Measurements from ENCODE around the gene TMEM151A. TPM values are rescaled to one million over a fixed set of nuclear protein-coding genes. Genes with fewer than 3 reads are reported as not detected.

TMEM151A gene
- total RNA-seq, 1 experiment from 2014 or later: 1.5 TPM

GRCh38 chr11:66330931-66331330, 39.2 kb downstream of the TMEM151A start:
- Histone ChIP-seq H3K27ac (ENCODE audit: low read depth, low read length, poor library complexity, severe bottlenecking) (no peak overlapping the region), H3K27me3 (replicated peaks; ENCODE audit: insufficient read depth, low read depth, low read length, poor library complexity) (no peaks in the 10 kb centered on the region), H3K9me3 (ENCODE audit: low read depth, low read length, poor library complexity, severe bottlenecking) (no peaks in the 10 kb centered on the region), H3K4me1 (ENCODE audit: insufficient read depth, low read length, poor library complexity, severe bottlenecking) (peaks cover 32% of the 10 kb centered on the region), H3K36me3 (ENCODE audit: insufficient read depth, low read length, poor library complexity, severe bottlenecking) (no peaks in the 10 kb centered on the region), H3K4me3 (ENCODE audit: low read depth, low read length, poor library complexity, severe bottlenecking) (no peak overlapping the region)
- no TSS peak for BruUV-seq (replicated peaks)
- TF ChIP-seq EZH2 (IDR thresholded peaks at IDR 0.05; ENCODE audit: borderline replicate concordance, low read depth, low read length, poor library complexity, severe bottlenecking): no peak
- TF ChIP-seq CTCF (conservative IDR thresholded peaks at IDR 0.05; ENCODE audit: low read depth, low read length): no peak; the same call in 1 of the 2 replicates
- intact Hi-C loops (cut with micrococcal nuclease; ENCODE audit: unreplicated experiment): no loop called here
- ChIA-PET CTCF (no interaction called here), POLR2A (ENCODE audit: low non-redundant PET) (no interaction called here)
- no peak for DNase-seq (ENCODE audit: low spot score)

GRCh38 chr11:66331542-66332370, 40.1 kb downstream of the TMEM151A start:
- no TSS peak for BruUV-seq (replicated peaks)
- no peaks in the 10 kb centered on the region for H3K9me3 ChIP-seq (ENCODE audit: low read depth, low read length, poor library complexity, severe bottlenecking)
- ChIA-PET CTCF (no interaction called here), POLR2A (ENCODE audit: low non-redundant PET) (no interaction called here)
- TF ChIP-seq EZH2 (IDR thresholded peaks at IDR 0.05; ENCODE audit: borderline replicate concordance, low read depth, low read length, poor library complexity, severe bottlenecking) (no peak), CTCF (conservative IDR thresholded peaks at IDR 0.05; ENCODE audit: low read depth, low read length) (no peak)
- H3K27me3 ChIP-seq (replicated peaks; ENCODE audit: insufficient read depth, low read depth, low read length, poor library complexity): no peaks in the 10 kb centered on the region
- H3K27ac ChIP-seq (ENCODE audit: low read depth, low read length, poor library complexity, severe bottlenecking): no peak overlapping the region
- intact Hi-C loops (cut with micrococcal nuclease; ENCODE audit: unreplicated experiment): no loop called here
- H3K4me3 ChIP-seq (ENCODE audit: low read depth, low read length, poor library complexity, severe bottlenecking): no peak overlapping the region
- peaks cover 35% of the 10 kb centered on the region for H3K4me1 ChIP-seq (ENCODE audit: insufficient read depth, low read length, poor library complexity, severe bottlenecking)
- no peak for DNase-seq (ENCODE audit: low spot score)
- no peaks in the 10 kb centered on the region for H3K36me3 ChIP-seq (ENCODE audit: insufficient read depth, low read length, poor library complexity, severe bottlenecking)

GRCh38 chr11:66332371-66333219, 40.9 kb downstream of the TMEM151A start:
- no peak for TF ChIP-seq EZH2 (IDR thresholded peaks at IDR 0.05; ENCODE audit: borderline replicate concordance, low read depth, low read length, poor library complexity, severe bottlenecking)
- no peak for TF ChIP-seq CTCF (conservative IDR thresholded peaks at IDR 0.05; ENCODE audit: low read depth, low read length)
- ChIA-PET POLR2A (ENCODE audit: low non-redundant PET) (no interaction called here), CTCF (no interaction called here)
- H3K4me1 ChIP-seq (ENCODE audit: insufficient read depth, low read length, poor library complexity, severe bottlenecking): peaks cover 35% of the 10 kb centered on the region
- H3K27me3 ChIP-seq (replicated peaks; ENCODE audit: insufficient read depth, low read depth, low read length, poor library complexity): no peaks in the 10 kb centered on the region
- no peak for DNase-seq (ENCODE audit: low spot score)
- no TSS peak for BruUV-seq (replicated peaks)
- no peaks in the 10 kb centered on the region for H3K9me3 ChIP-seq (ENCODE audit: low read depth, low read length, poor library complexity, severe bottlenecking)
- peaks cover 6% of the 10 kb centered on the region for H3K36me3 ChIP-seq (ENCODE audit: insufficient read depth, low read length, poor library complexity, severe bottlenecking)
- no peak overlapping the region for H3K27ac ChIP-seq (ENCODE audit: low read depth, low read length, poor library complexity, severe bottlenecking)
- no peak overlapping the region for H3K4me3 ChIP-seq (ENCODE audit: low read depth, low read length, poor library complexity, severe bottlenecking)
- intact Hi-C loops (cut with micrococcal nuclease; ENCODE audit: unreplicated experiment): no loop called here

Measured in A673 (cell line).